HG03571 (cell line): ENCODE measurements around the gene RER1.

ENCODE experiments used
- ATAC-seq: cut with Tn5 transposase; IDR thresholded peaks from one replicate; pipeline ENCODE4 v1.9.1; 2021; ENCODE audit not compliant: unreplicated experiment

RER1 gene

DNA sequence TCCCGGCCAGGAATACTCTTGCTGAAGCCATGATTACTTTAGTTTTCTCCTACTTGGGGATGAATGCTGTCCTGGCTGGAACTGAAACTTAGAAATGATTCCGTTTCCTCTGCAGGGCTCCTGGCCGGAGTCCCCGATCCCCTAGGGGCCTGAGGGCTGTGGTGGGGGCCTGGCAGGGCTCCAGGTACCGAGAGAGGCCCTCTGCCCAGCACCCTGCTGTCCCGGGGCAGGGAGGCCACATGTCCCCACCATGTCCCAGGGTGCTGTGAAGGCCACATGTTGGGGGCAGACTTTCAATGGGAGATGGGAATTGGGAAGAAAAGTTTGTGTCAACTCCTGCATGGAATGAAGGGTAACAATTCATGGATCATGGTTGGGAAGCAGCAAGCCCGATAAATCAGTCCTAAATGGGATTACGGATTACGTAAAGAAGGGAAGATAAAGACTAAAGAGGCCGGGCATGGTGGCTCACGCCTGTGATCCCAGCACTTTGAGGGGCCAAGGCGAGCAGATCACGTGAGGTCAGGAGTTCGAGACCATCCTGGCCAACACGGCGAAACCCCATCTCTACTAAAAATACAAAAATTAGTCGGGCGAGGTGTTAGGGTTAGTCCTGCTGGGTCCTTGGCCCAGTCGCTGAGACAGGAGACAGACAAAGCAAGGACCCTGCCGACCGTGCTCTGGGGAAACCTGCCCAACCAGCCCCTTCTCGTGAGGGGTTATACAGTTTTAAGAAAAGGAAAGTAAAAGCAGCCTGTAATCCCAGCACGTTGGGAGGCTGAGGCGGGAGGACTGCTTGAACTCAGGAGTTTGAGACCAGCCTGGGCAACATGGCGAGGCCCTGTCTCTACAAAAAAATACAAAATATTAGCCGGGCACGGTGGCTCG lies 37.8 kb upstream of the RER1 start:
- no peak for ATAC-seq

DNA sequence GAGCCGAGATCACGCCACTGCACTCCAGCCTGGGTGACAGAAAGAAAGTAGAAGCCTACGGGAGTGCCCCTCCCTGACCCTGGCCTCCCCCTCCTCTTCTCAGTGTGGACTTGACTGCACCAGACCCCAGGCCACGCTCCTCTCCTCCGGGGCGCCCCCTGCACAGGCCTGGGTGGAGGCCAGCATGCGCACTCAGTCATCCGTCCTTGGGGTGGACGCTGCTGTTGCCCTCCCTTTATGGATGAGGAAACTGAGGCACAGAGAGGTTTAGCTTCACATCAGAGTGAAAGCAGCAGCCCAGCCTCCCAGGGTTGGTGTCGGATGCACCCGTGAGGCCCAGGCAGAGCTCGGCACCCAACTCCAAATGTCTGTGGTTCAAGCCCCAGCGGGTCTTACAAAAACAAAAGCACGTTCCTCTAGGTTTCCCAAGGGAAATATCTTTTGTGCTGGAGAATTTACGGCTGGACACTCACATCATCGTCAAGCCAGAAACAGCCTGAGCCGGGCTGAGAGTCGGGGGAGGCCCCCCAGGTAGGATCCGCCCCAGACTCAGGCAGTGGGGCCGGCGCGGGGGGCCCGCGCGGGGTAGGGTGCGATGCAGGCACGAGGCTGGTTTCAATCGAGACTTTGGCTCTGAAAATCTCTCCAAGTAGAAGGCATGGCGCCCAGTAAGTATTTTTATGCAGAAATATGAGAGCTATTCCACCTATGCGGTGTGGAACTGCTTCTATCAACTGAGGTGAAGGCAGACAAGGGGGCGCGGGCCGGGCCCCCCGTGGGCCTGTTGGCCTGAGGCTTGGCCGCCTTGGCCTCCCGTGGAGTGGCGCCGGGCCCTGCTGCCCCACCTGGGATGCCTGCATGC lies 36.9 kb upstream of the RER1 start:
- ATAC-seq: no peak

DNA sequence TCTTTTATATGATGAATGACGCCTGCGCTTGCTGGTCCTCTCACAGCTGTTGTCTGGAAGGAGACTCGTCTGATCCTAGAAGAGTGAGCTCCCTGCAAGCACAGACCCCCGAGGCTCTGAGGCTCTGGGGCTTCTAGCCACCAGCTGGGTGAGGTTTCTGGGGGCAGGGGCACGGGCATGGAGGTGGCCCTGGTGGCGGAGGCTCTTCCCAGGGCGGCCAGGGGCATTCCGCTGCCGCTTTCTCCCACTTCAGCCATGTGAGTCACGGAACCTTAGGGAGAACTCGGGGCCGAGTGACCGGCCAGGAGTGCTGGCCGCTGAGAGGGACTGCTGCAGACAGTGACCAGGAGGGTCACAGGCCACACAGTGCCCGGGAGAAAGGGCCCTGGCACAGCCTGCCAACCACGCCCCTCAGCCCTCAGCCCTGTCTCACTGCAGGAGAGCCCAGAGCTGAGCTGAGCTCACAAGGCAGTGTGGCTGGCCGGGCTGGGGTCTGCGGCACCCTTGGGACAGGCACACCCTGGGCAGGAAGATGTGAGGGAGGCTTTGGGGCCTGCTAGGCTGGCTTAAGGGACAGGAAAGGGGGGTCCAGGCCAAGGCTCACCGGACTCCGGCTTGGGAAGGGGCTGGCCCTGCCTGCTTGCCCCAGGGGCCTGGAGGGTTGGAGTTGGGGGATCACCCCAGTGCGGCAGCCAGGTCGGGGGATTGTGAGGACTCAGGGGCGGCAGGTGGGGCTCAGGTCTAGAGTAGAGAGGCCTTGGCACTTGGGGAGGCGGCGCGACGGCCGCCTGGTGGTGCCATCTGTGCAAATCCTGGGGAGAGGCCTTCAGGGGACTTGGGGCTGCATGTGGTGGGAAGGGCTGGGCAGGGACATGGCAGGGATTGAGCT lies 36.0 kb upstream of the RER1 start:
- no peak for ATAC-seq

DNA sequence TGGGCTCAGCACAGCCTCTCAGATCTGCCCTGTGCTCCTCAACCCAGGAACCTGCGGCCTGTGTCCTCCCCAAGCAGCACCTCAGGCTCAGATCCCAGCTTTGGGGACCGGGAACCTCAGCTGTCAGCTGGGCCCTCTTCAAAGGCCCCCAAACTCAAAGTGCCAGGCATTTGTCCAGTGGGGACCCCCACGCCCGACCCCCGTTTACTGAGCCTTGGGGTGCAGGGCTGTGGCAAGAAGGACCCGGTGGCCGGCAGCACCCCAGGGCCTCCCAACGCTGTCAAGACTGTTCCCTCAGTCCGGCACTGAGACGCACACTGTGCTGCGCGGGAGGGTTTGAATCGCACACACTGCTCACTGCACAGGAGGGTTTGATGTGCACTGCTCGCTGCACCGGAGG lies 35.2 kb upstream of the RER1 start:
- no peak for ATAC-seq

DNA sequence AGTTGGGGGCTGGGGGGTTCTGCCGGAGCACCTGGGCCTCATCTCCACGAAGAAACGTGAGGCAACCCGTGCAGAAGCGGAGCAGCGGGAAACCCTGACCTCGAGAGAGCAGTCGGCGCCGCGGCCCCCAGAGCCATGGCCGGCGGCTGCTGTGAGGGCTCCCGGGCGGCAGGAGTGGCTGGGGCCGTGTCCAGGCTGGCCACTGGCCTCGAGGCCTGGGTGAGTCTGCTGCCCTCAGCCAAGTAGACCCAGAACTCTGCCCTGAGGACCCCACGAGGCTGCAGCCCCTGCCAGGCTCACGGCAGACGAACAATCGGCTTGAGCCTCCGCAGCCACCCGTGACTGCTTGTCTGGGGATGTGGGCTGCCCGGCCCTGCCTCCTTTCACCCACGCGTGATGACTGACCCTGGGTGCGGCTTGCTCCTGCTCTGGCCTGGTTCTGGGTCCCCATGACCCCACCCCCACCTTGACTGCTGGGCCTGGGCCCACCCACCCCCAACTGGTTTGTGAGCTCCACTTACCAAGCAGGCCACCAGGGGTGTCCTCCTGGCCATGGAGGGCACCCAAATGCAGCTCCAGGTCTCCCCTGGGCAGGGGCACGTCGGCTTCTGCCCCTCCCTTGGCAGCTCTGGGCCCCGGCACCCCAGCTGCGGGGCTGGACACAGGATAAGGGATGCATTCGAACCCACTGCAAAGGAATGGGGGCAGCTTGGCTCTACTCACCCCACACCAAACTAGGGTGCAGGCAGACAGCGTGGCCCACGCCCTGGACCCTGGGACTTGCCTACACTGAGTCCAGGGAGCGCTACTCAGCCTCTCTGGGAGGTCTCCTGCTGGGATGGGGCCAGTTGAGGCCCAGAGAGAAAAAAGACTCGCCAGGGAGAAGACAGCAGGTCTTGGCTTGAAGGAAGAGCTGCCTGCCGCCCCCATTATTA lies 34.5 kb upstream of the RER1 start:
- ATAC-seq: no peak

DNA sequence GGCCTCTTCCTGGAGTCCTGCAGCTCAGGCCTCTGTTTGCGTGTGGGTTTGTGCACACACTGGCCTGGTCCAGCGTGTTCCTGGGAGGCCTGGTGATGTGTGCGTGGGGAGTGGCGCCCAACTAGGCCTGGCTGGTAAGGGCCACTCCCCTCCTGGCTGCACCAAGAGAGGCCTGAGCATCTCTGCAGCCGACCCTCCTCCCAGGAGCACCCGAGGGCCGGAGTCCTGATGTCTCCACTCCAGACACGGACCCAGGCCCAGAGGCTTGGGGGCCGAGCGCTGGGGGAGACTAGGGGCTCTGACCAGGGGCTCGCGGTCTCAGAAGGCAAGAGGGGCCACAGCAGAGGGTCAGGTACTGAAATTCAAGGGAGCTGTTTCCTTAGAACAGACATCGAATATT lies 33.6 kb upstream of the RER1 start:
- ATAC-seq: no peak

DNA sequence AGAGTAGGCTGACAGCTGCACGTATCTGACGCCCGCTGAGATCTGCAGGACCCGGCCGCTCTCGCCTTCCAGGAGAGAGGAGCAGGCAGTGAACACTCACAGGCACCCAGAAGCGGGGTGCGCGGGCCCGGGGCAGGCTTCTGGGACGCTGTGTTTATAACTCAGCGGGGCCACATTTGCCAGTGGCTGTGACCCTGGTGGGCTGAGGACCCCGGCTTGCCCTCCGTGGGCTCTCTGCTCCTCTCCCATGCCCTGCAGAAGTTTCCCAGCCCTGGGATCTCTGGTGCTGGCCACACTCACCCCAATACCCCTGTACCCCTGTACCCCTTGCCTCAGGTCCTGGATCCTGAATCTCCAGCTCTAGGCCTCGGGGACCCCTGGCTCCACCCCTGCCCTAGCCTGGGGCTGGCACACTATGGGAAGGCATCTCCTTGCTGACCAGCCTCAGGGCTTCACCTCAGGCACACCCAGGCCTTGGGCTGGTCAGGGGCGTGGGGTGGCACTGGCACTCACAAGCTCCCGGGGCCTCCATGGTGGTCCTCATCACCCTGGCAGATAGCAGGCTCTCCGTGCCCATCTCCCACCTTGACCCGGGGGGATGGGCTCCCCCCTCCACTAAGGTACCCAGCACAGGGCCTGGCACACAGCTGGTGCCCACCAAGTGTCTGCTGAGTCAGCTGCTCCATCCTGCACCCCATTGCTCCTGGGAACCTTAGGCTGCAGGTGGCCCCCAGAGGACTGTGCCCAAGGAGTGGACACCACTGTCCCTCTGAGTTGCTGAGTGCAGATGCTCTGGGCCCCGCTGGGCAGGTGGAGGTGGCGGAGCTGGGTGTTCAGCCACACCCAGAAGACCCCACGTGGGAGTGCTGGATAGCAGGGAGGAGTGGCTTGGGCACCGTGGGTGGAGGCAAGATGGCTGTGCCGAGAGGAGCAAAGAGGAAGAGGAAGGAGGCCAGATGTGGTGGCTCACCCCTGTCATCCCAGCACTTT lies 32.7 kb upstream of the RER1 start:
- no peak for ATAC-seq

DNA sequence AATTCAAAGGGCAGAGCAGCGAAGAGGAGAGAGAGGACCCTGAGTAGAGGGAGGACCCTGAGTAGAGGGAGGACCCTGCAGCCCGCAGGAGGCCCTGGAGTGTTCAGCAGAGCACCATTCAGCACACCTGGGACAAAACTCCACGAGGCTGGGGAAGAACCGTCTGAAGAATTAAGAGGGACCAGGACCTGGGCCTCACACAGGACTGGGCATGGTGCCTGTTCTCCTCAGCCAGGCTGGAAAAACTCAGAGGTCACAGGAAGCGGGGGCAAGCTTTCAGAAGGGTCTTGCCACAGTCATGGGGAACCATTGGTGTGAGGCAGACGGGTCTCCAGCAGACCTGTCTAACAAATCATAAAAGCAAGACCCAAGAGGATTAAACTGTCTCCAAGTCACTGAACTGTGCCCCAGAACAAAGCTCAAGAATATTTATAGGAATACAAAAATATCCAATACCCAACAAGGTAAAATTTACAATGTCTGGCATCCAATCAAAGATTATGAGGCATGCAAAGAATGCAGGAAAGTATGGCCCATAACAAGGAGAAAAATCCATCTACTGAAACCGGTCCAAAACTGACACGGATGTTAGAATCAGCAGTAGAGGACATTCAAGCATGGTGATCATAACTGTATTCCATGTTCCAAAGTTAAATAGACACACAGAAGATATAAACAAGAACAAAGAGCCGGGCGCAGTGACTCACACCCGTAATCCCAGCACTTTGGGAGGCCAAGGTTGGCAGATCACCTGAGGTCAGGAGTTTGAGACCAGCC lies 30.9 kb upstream of the RER1 start:
- ATAC-seq: no peak

DNA sequence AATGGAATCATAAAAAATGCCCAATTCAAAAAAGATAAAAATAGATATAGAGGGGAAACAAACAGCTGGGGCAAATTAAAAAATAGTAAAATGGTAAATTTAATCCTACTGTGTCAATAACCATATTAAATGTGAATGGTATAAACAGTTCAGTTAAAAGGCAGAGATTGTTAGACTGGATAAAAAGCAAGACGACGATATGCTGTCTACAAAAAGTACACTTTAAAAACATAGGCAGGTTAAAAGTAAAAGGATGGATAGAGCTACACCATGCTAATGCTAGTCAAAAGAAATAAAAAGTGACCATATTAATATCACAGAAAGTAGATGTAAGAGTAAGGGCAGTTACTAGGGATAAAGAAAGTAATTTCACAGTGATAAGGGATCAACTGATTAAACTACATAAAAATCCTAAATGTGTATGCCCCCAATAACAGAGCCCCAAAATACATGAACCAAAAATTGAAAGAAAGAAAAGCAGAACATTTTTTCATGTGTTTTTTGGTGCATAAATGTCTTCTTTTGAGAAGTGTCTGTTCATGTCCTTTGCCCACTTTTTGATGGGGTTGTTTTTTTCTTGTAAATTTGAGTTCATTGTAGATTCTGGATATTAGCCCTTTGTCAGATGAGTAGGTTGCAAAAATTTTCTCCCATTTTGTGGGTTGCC lies 27.7 kb upstream of the RER1 start:
- no peak for ATAC-seq

DNA sequence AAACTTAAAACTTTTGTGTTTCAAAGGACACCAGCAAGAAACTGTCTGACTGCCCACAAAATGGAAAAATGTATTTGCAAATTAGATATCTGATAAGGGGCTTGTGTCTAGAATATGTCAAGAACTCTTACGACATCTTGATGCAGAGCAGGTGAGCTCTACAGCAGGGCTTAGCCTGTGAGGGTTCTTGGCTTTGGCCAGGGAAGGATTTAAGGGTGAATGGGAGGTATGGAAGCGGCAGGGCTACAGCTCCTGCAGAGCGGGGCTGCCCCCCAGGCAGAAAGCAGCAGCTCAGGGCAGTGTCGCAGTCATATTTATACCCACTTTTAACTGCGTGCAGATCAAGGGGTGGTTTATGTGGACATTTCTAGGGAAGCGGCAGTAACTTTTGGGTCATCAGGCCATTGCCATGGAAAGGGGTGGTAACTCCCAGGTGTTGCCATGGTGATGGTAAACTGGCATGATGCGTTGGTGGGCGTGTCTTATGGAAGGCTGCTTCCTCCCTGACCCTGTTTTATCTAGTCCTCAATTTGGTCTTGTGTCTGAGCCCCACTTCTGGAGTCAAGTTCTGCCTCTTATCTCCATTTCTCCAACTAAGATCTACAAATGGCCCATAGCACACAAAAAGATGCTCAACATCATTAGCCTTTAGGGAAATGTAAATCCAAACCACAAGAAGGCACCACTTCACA lies 23.4 kb upstream of the RER1 start:
- ATAC-seq: no peak

DNA sequence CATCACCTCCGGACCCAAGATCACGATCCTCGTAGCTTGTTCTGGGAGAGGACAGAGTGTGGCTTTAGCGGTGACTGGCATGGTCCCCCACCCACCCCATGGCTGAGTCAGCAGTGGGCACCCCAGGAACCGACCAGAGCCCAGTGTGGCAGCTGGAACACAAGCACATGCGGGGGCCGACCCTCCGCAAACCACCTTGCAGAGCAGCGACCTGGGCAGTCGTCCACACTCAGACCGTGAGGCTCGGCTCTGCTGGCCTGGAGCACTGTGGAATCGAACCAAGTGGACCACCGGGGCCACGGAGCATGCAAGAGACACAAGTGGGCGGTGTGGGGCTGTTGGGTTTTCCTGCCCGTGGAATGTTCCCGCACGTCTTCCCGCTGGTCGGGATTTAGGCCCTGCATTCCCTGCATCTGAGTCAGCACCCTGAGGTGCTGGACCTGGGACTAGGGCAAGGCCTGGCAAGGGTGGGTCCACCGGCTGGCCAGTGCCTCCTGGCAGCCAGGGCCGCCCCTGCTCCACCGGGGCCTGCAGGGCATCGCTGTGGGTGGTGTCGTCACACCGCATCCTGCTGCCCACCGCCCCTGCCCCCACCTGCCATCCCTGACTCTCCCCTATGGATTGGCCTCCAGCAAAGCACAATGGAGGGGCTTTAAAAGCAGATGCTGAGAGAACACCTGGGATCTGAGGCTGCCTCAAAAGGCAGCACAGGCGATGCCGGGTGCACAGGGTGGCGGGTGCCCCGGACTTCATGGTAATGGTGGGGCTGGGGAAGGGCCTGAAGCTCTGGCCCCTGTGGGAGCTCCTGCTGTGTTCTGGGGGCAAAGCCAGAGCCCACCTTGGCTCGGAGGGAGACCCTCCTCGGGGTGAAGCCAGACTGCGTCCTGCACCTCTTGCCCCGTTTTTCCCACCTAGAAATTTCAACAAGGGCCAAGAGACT lies 18.8 kb upstream of the RER1 start:
- no peak for ATAC-seq

DNA sequence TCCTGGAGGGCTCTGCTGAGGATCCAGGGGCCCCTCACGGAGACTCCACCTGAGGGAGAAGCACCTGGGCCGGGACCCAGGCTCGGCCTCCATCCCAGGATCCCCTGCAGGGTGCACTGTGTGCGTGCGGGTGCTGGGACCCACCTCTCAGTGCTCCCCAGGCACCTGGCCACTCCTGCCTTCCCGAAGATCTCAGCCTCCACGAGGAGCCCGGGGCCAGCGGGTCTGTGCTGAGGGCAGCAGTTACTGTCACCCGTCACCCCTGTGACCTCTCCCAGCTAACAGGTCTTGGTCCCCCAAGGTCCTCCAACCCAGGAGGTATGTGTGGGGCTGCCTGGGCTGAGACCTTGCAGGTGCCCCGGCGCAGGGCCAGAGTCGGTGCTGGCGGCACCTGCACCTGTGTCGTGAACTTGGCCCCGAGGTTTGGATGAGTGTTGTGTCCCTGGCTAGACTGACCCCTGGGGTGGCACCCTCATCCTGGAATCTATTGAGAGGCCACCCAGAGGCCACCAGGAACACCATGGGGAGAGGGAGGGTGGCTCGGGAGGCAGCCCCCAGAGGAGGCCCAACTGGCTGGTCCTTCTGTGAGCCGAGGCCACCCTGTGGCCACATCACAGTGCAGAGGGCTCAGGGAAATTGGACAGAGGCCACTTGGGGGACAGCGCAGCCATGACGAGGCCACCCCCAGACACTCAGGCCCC lies 17.9 kb upstream of the RER1 start:
- ATAC-seq: no peak

DNA sequence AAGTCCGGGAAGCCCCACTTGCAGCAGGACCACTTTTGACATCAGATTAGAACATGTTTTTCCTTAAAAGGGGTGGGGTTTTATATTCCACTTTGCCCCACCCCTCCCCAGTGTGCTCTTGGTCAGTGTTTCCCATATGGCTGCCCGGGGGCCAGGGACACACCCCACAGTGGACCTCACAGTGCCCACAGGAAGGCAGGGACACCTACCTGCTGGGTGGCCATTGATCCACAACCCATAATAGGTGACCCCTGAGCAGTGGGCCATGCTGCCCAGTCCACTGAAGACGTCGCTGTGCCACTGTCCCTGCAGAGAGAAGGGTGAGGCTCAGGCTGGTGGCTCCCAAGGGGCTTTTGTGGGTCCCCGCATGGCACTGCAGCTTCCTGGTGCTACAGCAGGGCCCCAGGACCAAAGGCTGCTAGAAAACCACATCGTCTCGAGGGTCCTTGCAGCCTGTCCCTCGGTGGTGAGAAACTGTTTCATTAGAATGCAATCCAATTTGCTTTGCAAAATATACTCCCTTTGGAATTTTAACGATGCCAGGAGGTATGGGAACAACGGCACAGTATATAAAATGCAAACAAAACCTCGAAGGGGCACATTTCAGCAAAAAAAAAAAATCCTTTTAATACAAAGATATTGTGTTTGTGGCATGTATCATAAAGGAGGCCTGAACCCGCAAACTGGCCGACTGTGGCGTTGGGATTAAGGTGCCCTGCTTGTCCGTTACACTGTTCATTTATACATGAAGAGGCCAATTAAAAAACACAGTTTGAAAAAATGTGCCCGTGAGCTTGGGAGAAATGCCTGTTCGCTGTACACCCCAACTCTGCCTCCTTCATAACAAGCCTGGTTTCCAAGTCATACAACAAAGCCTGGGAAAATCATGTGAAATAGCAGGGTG lies 17.1 kb upstream of the RER1 start:
- no peak for ATAC-seq

DNA sequence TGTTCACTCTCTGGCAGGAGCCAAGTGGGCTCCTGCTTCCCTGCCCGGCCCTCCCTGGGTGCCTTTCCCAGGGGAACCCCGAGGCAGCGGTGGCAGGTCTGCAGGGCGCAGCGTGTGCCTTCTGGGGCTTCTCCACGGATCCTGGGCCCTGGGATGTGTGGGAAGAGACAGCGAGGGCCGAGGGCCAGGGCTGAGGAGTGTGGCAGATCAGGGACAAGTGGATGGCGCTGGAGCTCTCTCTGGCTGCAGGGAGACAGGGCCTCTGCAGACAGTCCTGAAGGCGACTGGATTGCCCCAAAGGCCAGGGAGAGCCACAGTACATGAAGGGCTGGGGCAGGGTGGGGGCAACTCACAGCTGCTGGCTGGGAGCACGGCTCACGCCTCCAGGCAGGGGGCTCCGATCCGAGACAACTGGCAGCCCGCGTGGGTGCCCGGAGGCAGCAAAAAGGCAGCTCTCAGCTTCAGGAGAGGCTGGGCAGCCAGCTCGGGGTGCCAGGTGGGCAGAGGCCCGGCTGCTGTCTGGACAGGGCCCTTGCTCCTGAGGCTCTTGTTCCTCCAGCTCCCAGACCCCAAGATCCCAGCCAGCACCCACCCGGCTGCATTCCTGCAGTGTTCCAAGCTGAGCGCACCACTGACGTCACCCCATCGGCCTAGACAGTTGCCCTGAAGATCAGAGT lies 16.3 kb upstream of the RER1 start:
- no peak for ATAC-seq
